Right cardiac atrium (tissue), 5 donors: ENCODE measurements around the gene CNN3. TPM values are rescaled to one million over a fixed set of nuclear protein-coding genes. Genes with fewer than 3 reads are reported as not detected.

Experiments used
- ATAC-seq, 2 donors: fragments of 200-7000 bp; cut with Tn5 transposase; one replicate each; pipeline versions ENCODE4 v1.8.0 to v1.9.1; 2020; ENCODE audit warnings: moderate library complexity in 2 of 2, mild to moderate bottlenecking in 1 of 2
- DNase-seq, 3 donors: peaks; one replicate each; pipeline ENCODE4 v3.0.0-alpha.2; 2020
- H3K27ac ChIP-seq: one replicate; pipeline ENCODE4 v1.5.1; 2013; ENCODE audit warnings: mild to moderate bottlenecking, low read length, control low read depth, moderate library complexity
- H3K27me3 ChIP-seq: one replicate; pipeline ENCODE4 v1.6.1; 2013; ENCODE audit not compliant: control insufficient read depth, insufficient read depth
- H3K4me1 ChIP-seq: one replicate; pipeline ENCODE4 v1.6.1; 2013; ENCODE audit warnings: low read length; ENCODE audit not compliant: control insufficient read depth, insufficient read depth
- H3K4me3 ChIP-seq: one replicate; pipeline ENCODE4 v1.5.1; 2013; ENCODE audit warnings: low read length, control low read depth
- H3K9me3 ChIP-seq: one replicate; pipeline ENCODE4 v1.6.1; 2013; ENCODE audit warnings: low read length; ENCODE audit not compliant: control insufficient read depth
- WGBS: extraction: QIAGEN DNeasy Blood & Tissue Kit; methylation state at CpG from one replicate; pipeline ENCODE4 v1.1.7; 2013; 5-methylcytosine and 5-hydroxymethylcytosine counted together
- intact Hi-C, 4 donors: fragments of 100-400 bp; cut with DNase I; formaldehyde crosslinking; loops; one replicate each; pipeline versions ENCODE4 v1.11.0 to v1.14.0; 2022 to 2023
- polyA plus RNA-seq: library from polyadenylated mRNA; stranded (reverse); fragments of 200-250 nt; gene quantifications from one replicate; pipeline ENCODE4 v1.2.3, GENCODE V29; 2013
- total RNA-seq, 4 donors: library from RNA; stranded (reverse); fragmentation: NEBNext Ultra II Directional; extraction: Animal tissue kit (Norgen Biotek cat#: 25700); gene quantifications; one replicate each; pipeline ENCODE4 v1.2.1, GENCODE V29; 2021
- donor health status: healthy with polysubstance abuse.
- donor health status: DM: no; HTN: yes; CAD: no.
- donor health status: DM: no; HTN: no; CAD: no.
- donor health status: DM: no; HTN: yes; CAD: no; lungs with severe emphysema.
- donor health status: DM: yes; HTN: yes; CAD: no.

Gene CNN3
- total and polyA plus RNA-seq, 5 donors, result 61.2 to 162 (median 111) TPM

GRCh38 chr1:94921977-94922376, 4.9 kb downstream of the CNN3 start:
- Histone ChIP-seq H3K4me3 (no peak overlapping the region), H3K27ac (no peak overlapping the region), H3K4me1 (peaks cover 16% of the 10 kb centered on the region), H3K9me3 (no peaks in the 10 kb centered on the region), H3K27me3 (no peaks in the 10 kb centered on the region)
- DNase-seq (no peak), ATAC-seq (no peak)
- intact Hi-C loops, result loop anchor here in 2 of 4 donors (10.0 kb wide), 2 partner anchors 57 to 123 kb away; no protein-coding TSS in a partner anchor
- WGBS, result 95% methylated on average over 1 of the region's 1 CpG

GRCh38 chr1:94920061-94920460, 6.8 kb downstream of the CNN3 start:
- H3K4me1 ChIP-seq, result peaks cover 19% of the 10 kb centered on the region
- 48% methylated on average over 3 of the region's 3 CpGs for WGBS
- no peak overlapping the region for H3K27ac ChIP-seq
- intact Hi-C loops, result loop anchor here in 2 of 4 donors (10.0 kb wide), 2 partner anchors 55 to 125 kb away; no protein-coding TSS in a partner anchor
- no peaks in the 10 kb centered on the region for H3K9me3 ChIP-seq
- no peaks in the 10 kb centered on the region for H3K27me3 ChIP-seq
- H3K4me3 ChIP-seq, result no peak overlapping the region
- ATAC-seq (peak in 1 of 2 donors; percentile 34), DNase-seq (no peak)

GRCh38 chr1:94919241-94920030, 7.5 kb downstream of the CNN3 start:
- ATAC-seq, result peak; percentile 29 to 34
- Histone ChIP-seq H3K4me3 (no peak overlapping the region), H3K27ac (no peak overlapping the region), H3K4me1 (peaks cover 19% of the 10 kb centered on the region), H3K27me3 (no peaks in the 10 kb centered on the region), H3K9me3 (no peaks in the 10 kb centered on the region)
- intact Hi-C loops, result loop anchor here in 2 of 4 donors (10.0 kb wide), 2 partner anchors 55 to 125 kb away; no protein-coding TSS in a partner anchor
- WGBS, result 64% methylated on average over 4 of the region's 4 CpGs
- no peak for DNase-seq

- no peak for DNase-seq
- H3K27ac ChIP-seq, result no peak overlapping the region
- 68% methylated on average over 6 of the region's 6 CpGs for WGBS
- H3K9me3 ChIP-seq, result no peaks in the 10 kb centered on the region
- no peak overlapping the region for H3K4me3 ChIP-seq
- peaks cover 20% of the 10 kb centered on the region for H3K4me1 ChIP-seq
- ATAC-seq, result no peak
- intact Hi-C loops, result no loop called here
- no peaks in the 10 kb centered on the region for H3K27me3 ChIP-seq
These were observed 9.7 kb downstream of the CNN3 start for GRCh38 chr1:94917251-94917650.

- no peaks in the 10 kb centered on the region for H3K9me3 ChIP-seq
- intact Hi-C loops, result no loop called here
- DNase-seq (no peak), ATAC-seq (peak; percentile 33 to 38)
- no peak overlapping the region for H3K4me3 ChIP-seq
- no peaks in the 10 kb centered on the region for H3K27me3 ChIP-seq
- peaks cover 17% of the 10 kb centered on the region for H3K4me1 ChIP-seq
- H3K27ac ChIP-seq, result peak overlapping the region; percentile 15
- WGBS, result 51% methylated on average over 9 of the region's 9 CpGs
These were observed 14.4 kb downstream of the CNN3 start for GRCh38 chr1:94912263-94913184.

- Histone ChIP-seq H3K27me3 (no peaks in the 10 kb centered on the region), H3K9me3 (no peaks in the 10 kb centered on the region), H3K27ac (no peak overlapping the region), H3K4me3 (no peak overlapping the region), H3K4me1 (peaks cover 18% of the 10 kb centered on the region)
- intact Hi-C loops, result no loop called here
- ATAC-seq, result peak in 1 of 2 donors; percentile 8
- no peak for DNase-seq
- 80% methylated on average over 6 of the region's 6 CpGs for WGBS
These were observed 17.4 kb downstream of the CNN3 start for GRCh38 chr1:94909486-94909885.

GRCh38 chr1:94908965-94909364, 17.9 kb downstream of the CNN3 start:
- ATAC-seq (no peak), DNase-seq (no peak)
- H3K27ac ChIP-seq, result no peak overlapping the region
- H3K9me3 ChIP-seq, result no peaks in the 10 kb centered on the region
- intact Hi-C loops, result no loop called here
- H3K27me3 ChIP-seq, result no peaks in the 10 kb centered on the region
- H3K4me1 ChIP-seq, result peaks cover 13% of the 10 kb centered on the region
- WGBS, result 98% methylated on average over 2 of the region's 2 CpGs
- no peak overlapping the region for H3K4me3 ChIP-seq

GRCh38 chr1:94908190-94908589, 18.7 kb downstream of the CNN3 start:
- H3K4me1 ChIP-seq, result peaks cover 12% of the 10 kb centered on the region

GRCh38 chr1:94907136-94907535, 19.8 kb downstream of the CNN3 start:
- WGBS, result 77% methylated on average over 3 of the region's 3 CpGs
- H3K27me3 ChIP-seq, result no peaks in the 10 kb centered on the region
- intact Hi-C loops, result no loop called here
- H3K27ac ChIP-seq, result no peak overlapping the region
- no peak for DNase-seq
- no peak overlapping the region for H3K4me3 ChIP-seq
- H3K4me1 ChIP-seq, result peaks cover 8% of the 10 kb centered on the region
- H3K9me3 ChIP-seq, result no peaks in the 10 kb centered on the region
- ATAC-seq, result no peak

More at GRCh38 chr1:94908190-94908589, 18.7 kb downstream of the CNN3 start:
- H3K27ac ChIP-seq, result no peak overlapping the region
- WGBS, result 92% methylated on average over 7 of the region's 7 CpGs
- no peak for DNase-seq
- no peak for ATAC-seq
- no peaks in the 10 kb centered on the region for H3K9me3 ChIP-seq
- intact Hi-C loops, result no loop called here
- no peak overlapping the region for H3K4me3 ChIP-seq
- no peaks in the 10 kb centered on the region for H3K27me3 ChIP-seq

- intact Hi-C loops, result no loop called here
- 55% methylated on average over 5 of the region's 5 CpGs for WGBS
- no peak overlapping the region for H3K27ac ChIP-seq
- no peaks in the 10 kb centered on the region for H3K9me3 ChIP-seq
- DNase-seq (peak in 1 of 3 donors; percentile 75), ATAC-seq (no peak)
- no peaks in the 10 kb centered on the region for H3K27me3 ChIP-seq
- H3K4me3 ChIP-seq, result no peak overlapping the region
- peaks cover 8% of the 10 kb centered on the region for H3K4me1 ChIP-seq
These were observed 20.5 kb downstream of the CNN3 start for GRCh38 chr1:94906382-94906781.

- intact Hi-C loops, result no loop called here
- Histone ChIP-seq H3K27ac (no peak overlapping the region), H3K9me3 (no peaks in the 10 kb centered on the region), H3K4me3 (no peak overlapping the region), H3K4me1 (peaks cover 5% of the 10 kb centered on the region), H3K27me3 (no peaks in the 10 kb centered on the region)
- no peak for ATAC-seq
- no peak for DNase-seq
- WGBS, result 93% methylated on average over 4 of the region's 4 CpGs
These were observed 21.7 kb downstream of the CNN3 start for GRCh38 chr1:94905207-94905606.
